ENCODE results near the gene KIF26A.

Gene KIF26A

GRCh38 chr14:104138718-104139459 is 502 bp downstream of the KIF26A start:
- DNase-seq, result no peak
- no peak overlapping the region for H2AFZ ChIP-seq (ENCODE audit: low read length)
- H3K4me2 ChIP-seq (ENCODE audit: low read depth, low read length), result no peak overlapping the region
- H3K9me2 ChIP-seq (replicated peaks; ENCODE audit: insufficient read depth, low read length), result no peaks in the 10 kb centered on the region
- H3K9me3 ChIP-seq (replicated peaks; ENCODE audit: insufficient read depth, low read length), result no peaks in the 10 kb centered on the region
- peaks cover 14% of the 10 kb centered on the region for H3K27me3 ChIP-seq (replicated peaks; ENCODE audit: insufficient read depth, low read length)
- no peaks in the 10 kb centered on the region for H3K79me2 ChIP-seq (ENCODE audit: low read length)
- no peak overlapping the region for H3K4me3 ChIP-seq (ENCODE audit: low read length)
- H4K20me1 ChIP-seq (ENCODE audit: insufficient read depth, low read length), result no peaks in the 10 kb centered on the region
- no peaks in the 10 kb centered on the region for H3K4me1 ChIP-seq (ENCODE audit: low read length)
- H3F3A ChIP-seq (ENCODE audit: insufficient read depth, low read length), result no peaks in the 10 kb centered on the region
- no peak for TF ChIP-seq EZH2 (optimal IDR thresholded peaks at IDR 0.05; ENCODE audit: low read depth, low read length)
- TF ChIP-seq CTCF (IDR thresholded peaks at IDR 0.05; ENCODE audit: low read length), result no peak
- no peak for TF ChIP-seq EZH2phosphoT487 (IDR thresholded peaks at IDR 0.05; ENCODE audit: low read length)
- no peak overlapping the region for H3K9ac ChIP-seq (ENCODE audit: low read length)
- no peak overlapping the region for H3K27ac ChIP-seq (ENCODE audit: low read length)
- no peaks in the 10 kb centered on the region for H3K36me3 ChIP-seq (replicated peaks; ENCODE audit: insufficient read depth, low read length)

GRCh38 chr14:104139460-104140212 is 1.2 kb downstream of the KIF26A start:
- H3K27me3 ChIP-seq (replicated peaks; ENCODE audit: insufficient read depth, low read length), result peaks cover 15% of the 10 kb centered on the region
- H3K4me3 ChIP-seq (ENCODE audit: low read length), result no peak overlapping the region
- no peaks in the 10 kb centered on the region for H3K36me3 ChIP-seq (replicated peaks; ENCODE audit: insufficient read depth, low read length)
- no peaks in the 10 kb centered on the region for H3K9me2 ChIP-seq (replicated peaks; ENCODE audit: insufficient read depth, low read length)
- no peak for DNase-seq
- H4K20me1 ChIP-seq (ENCODE audit: insufficient read depth, low read length), result no peaks in the 10 kb centered on the region
- H3K4me1 ChIP-seq (ENCODE audit: low read length), result no peaks in the 10 kb centered on the region
- no peak overlapping the region for H3K9ac ChIP-seq (ENCODE audit: low read length)
- no peak overlapping the region for H3K27ac ChIP-seq (ENCODE audit: low read length)
- TF ChIP-seq EZH2phosphoT487 (IDR thresholded peaks at IDR 0.05; ENCODE audit: low read length) (no peak), CTCF (IDR thresholded peaks at IDR 0.05; ENCODE audit: low read length) (no peak), EZH2 (optimal IDR thresholded peaks at IDR 0.05; ENCODE audit: low read depth, low read length) (no peak)
- H3K9me3 ChIP-seq (replicated peaks; ENCODE audit: insufficient read depth, low read length), result no peaks in the 10 kb centered on the region
- no peak overlapping the region for H3K4me2 ChIP-seq (ENCODE audit: low read depth, low read length)
- no peaks in the 10 kb centered on the region for H3K79me2 ChIP-seq (ENCODE audit: low read length)
- no peak overlapping the region for H2AFZ ChIP-seq (ENCODE audit: low read length)
- H3F3A ChIP-seq (ENCODE audit: insufficient read depth, low read length), result no peaks in the 10 kb centered on the region

GRCh38 chr14:104140213-104140462 is 1.8 kb downstream of the KIF26A start:
- no peak overlapping the region for H3K9ac ChIP-seq (ENCODE audit: low read length)

More at GRCh38 chr14:104140213-104140462, 1.8 kb downstream of the KIF26A start:
- no peak overlapping the region for H3K4me3 ChIP-seq (ENCODE audit: low read length)
- H3K4me2 ChIP-seq (ENCODE audit: low read depth, low read length), result no peak overlapping the region
- no peaks in the 10 kb centered on the region for H3K79me2 ChIP-seq (ENCODE audit: low read length)
- H3K27ac ChIP-seq (ENCODE audit: low read length), result no peak overlapping the region
- H2AFZ ChIP-seq (ENCODE audit: low read length), result no peak overlapping the region
- no peaks in the 10 kb centered on the region for H3K4me1 ChIP-seq (ENCODE audit: low read length)
- H4K20me1 ChIP-seq (ENCODE audit: insufficient read depth, low read length), result no peaks in the 10 kb centered on the region
- peaks cover 18% of the 10 kb centered on the region; the same call in 1 of the 2 replicates for H3K27me3 ChIP-seq (replicated peaks; ENCODE audit: insufficient read depth, low read length)
- H3K9me2 ChIP-seq (replicated peaks; ENCODE audit: insufficient read depth, low read length), result no peaks in the 10 kb centered on the region
- H3K36me3 ChIP-seq (replicated peaks; ENCODE audit: insufficient read depth, low read length), result no peaks in the 10 kb centered on the region
- no peaks in the 10 kb centered on the region for H3F3A ChIP-seq (ENCODE audit: insufficient read depth, low read length)
- no peaks in the 10 kb centered on the region for H3K9me3 ChIP-seq (replicated peaks; ENCODE audit: insufficient read depth, low read length)
- no peak for DNase-seq
- TF ChIP-seq CTCF (IDR thresholded peaks at IDR 0.05; ENCODE audit: low read length), result no peak
- TF ChIP-seq EZH2phosphoT487 (IDR thresholded peaks at IDR 0.05; ENCODE audit: low read length), result no peak
- TF ChIP-seq EZH2 (optimal IDR thresholded peaks at IDR 0.05; ENCODE audit: low read depth, low read length), result no peak
